Astrocyte (in vitro differentiated cells and primary cell): ENCODE measurements around the gene CACNA1B. TPM values are rescaled to one million over a fixed set of nuclear protein-coding genes. Genes with fewer than 3 reads are reported as not detected.

Experiments used
- DNase-seq: peaks from one replicate; pipeline ENCODE4 v3.0.0-alpha.2; 2010; ENCODE audit warnings: low read depth
- FAIRE-seq: peaks from 2 replicates; lab custom pipeline; 2011; peaks lifted over from hg19 to GRCh38; lab: Jason Lieb, UNC
- H2AFZ ChIP-seq: 2 replicates; pipeline ENCODE4 v1.6.0; 2012; ENCODE audit warnings: low read depth, low read length, inconsistent platforms
- H3K27ac ChIP-seq: 2 replicates; pipeline ENCODE4 v1.5.1; 2011; ENCODE audit warnings: low read depth, low read length, inconsistent platforms
- H3K27me3 ChIP-seq: 2 replicates; pipeline ENCODE4 v1.6.0; 2011; ENCODE audit warnings: low read length, inconsistent platforms; ENCODE audit not compliant: insufficient read depth
- H3K36me3 ChIP-seq: 2 replicates; pipeline ENCODE4 v1.5.1; 2011; ENCODE audit warnings: low read length, inconsistent platforms; ENCODE audit not compliant: insufficient read depth
- H3K4me1 ChIP-seq: 2 replicates; pipeline ENCODE4 v1.5.1; 2011; ENCODE audit warnings: low read length, inconsistent platforms; ENCODE audit not compliant: insufficient read depth
- H3K4me2 ChIP-seq: 2 replicates; pipeline ENCODE4 v1.6.0; 2012; ENCODE audit warnings: low read length, inconsistent platforms
- H3K4me3 ChIP-seq: 2 replicates; pipeline ENCODE4 v1.5.1; 2011; ENCODE audit warnings: low read depth, mild to moderate bottlenecking, low read length, inconsistent platforms; ENCODE audit not compliant: insufficient read depth
- H3K79me2 ChIP-seq: 2 replicates; pipeline ENCODE4 v1.6.0; 2012; ENCODE audit warnings: mild to moderate bottlenecking, low read length, inconsistent platforms; ENCODE audit not compliant: insufficient read depth
- H3K9ac ChIP-seq: 2 replicates; pipeline ENCODE4 v1.6.0; 2012; ENCODE audit warnings: mild to moderate bottlenecking, low read length, inconsistent platforms
- H3K9me3 ChIP-seq: 2 replicates; pipeline ENCODE4 v1.5.1; 2012; ENCODE audit warnings: low read depth, mild to moderate bottlenecking, low read length, inconsistent platforms; ENCODE audit not compliant: insufficient read depth
- H4K20me1 ChIP-seq: 2 replicates; pipeline ENCODE4 v1.6.0; 2012; ENCODE audit warnings: low read length, inconsistent platforms; ENCODE audit not compliant: insufficient read depth
- H3K27ac Mint-ChIP-seq: one replicate; pipeline ENCODE4 v1.8.0; 2021; ENCODE audit warnings: mild to moderate bottlenecking, mixed read lengths; ENCODE audit not compliant: unreplicated experiment
- H3K27me3 Mint-ChIP-seq: one replicate; pipeline ENCODE4 v1.8.0; 2021; ENCODE audit warnings: low read depth, mixed read lengths; ENCODE audit not compliant: unreplicated experiment
- H3K36me3 Mint-ChIP-seq: one replicate; pipeline ENCODE4 v1.8.0; 2021; ENCODE audit warnings: low read depth, mixed read lengths; ENCODE audit not compliant: unreplicated experiment
- H3K4me1 Mint-ChIP-seq: one replicate; pipeline ENCODE4 v1.8.0; 2021; ENCODE audit warnings: low read depth, mixed read lengths; ENCODE audit not compliant: unreplicated experiment
- H3K4me3 Mint-ChIP-seq: one replicate; pipeline ENCODE4 v1.8.0; 2021; ENCODE audit warnings: mild to moderate bottlenecking, moderate library complexity, mixed read lengths; ENCODE audit not compliant: unreplicated experiment
- H3K9me3 Mint-ChIP-seq: one replicate; pipeline ENCODE4 v1.8.0; 2021; ENCODE audit warnings: mild to moderate bottlenecking, mixed read lengths; ENCODE audit not compliant: unreplicated experiment
- CTCF ChIP-seq: IDR thresholded peaks from 2 replicates; pipeline ENCODE4 v1.5.1; 2011; ENCODE audit warnings: low read depth, mild to moderate bottlenecking, inconsistent platforms, low read length, moderate library complexity; ENCODE audit not compliant: insufficient read depth
- EZH2 ChIP-seq: IDR thresholded peaks from 2 replicates; pipeline ENCODE4 v1.6.1; 2012; ENCODE audit warnings: mild to moderate bottlenecking, low read length, inconsistent platforms; ENCODE audit not compliant: insufficient read depth
- total RNA-seq: library from RNA; stranded (reverse); gene quantifications from 2 replicates; pipeline ENCODE4 v1.2.1, GENCODE V29; 2021

CACNA1B gene
- total RNA-seq, 1 donor from 2014 or later: 3.1 TPM

GRCh38 chr9:137989156-137989555 is 111.6 kb downstream of the CACNA1B start:
- DNase-seq (no peak), FAIRE-seq (no peak)
- Histone ChIP-seq H3K4me3 (no peak overlapping the region), H3K36me3 (no peaks in the 10 kb centered on the region), H3K4me1 (no peaks in the 10 kb centered on the region), H3K79me2 (no peaks in the 10 kb centered on the region), H3K9ac (no peak overlapping the region), H2AFZ (no peak overlapping the region), H4K20me1 (no peaks in the 10 kb centered on the region), H3K27ac (no peak overlapping the region), H3K27me3 (no peaks in the 10 kb centered on the region), H3K4me2 (no peak overlapping the region), H3K9me3 (peaks cover 10% of the 10 kb centered on the region)
- TF ChIP-seq EZH2: no peak
- no peak for TF ChIP-seq CTCF
- H3K27me3 Mint-ChIP-seq: peaks cover 2% of the 10 kb centered on the region
- peaks cover 17% of the 10 kb centered on the region for H3K9me3 Mint-ChIP-seq
- no peak overlapping the region for H3K4me3 Mint-ChIP-seq
- H3K36me3 Mint-ChIP-seq: peaks cover 31% of the 10 kb centered on the region
- peaks cover 18% of the 10 kb centered on the region for H3K4me1 Mint-ChIP-seq
- no peak overlapping the region for H3K27ac Mint-ChIP-seq

- peaks cover 10% of the 10 kb centered on the region for H3K9me3 ChIP-seq
- H3K27me3 ChIP-seq: no peaks in the 10 kb centered on the region
These were observed 112.6 kb downstream of the CACNA1B start for GRCh38 chr9:137989999-137990715.

More at GRCh38 chr9:137989999-137990715, 112.6 kb downstream of the CACNA1B start:
- Histone ChIP-seq H3K4me3 (no peak overlapping the region), H3K27ac (no peak overlapping the region), H3K9ac (no peak overlapping the region), H2AFZ (no peak overlapping the region), H3K4me1 (no peaks in the 10 kb centered on the region), H3K4me2 (no peak overlapping the region), H4K20me1 (no peaks in the 10 kb centered on the region), H3K36me3 (no peaks in the 10 kb centered on the region), H3K79me2 (no peaks in the 10 kb centered on the region)
- Mint-ChIP-seq H3K9me3 (peaks cover 17% of the 10 kb centered on the region), H3K4me1 (peaks cover 18% of the 10 kb centered on the region), H3K36me3 (peaks cover 27% of the 10 kb centered on the region), H3K27ac (no peak overlapping the region), H3K27me3 (peaks cover 2% of the 10 kb centered on the region), H3K4me3 (no peak overlapping the region)
- DNase-seq (no peak), FAIRE-seq (no peak)
- TF ChIP-seq EZH2: no peak
- TF ChIP-seq CTCF: no peak
